Endothelial cell of umbilical vein (primary cell): Measurements from ENCODE around the gene MAX. TPM values are rescaled to one million over a fixed set of nuclear protein-coding genes. Genes with fewer than 3 reads are reported as not detected.

Source experiments
- BruUV-seq: library from RNA; stranded (reverse); fragments of 400-500 nt; replicated peaks from 2 replicates; lab custom pipeline; 2021; lab: Mats Ljungman, UMichigan
- CTCF ChIA-PET: fragments of 300-600, 350-600 bp; sonication (Branson Sonifier 250); formaldehyde crosslinking; loops from one replicate; lab custom pipeline; 2021; ENCODE audit warnings: antibody characterized with exemption, inconsistent platforms; lab: Charles Lee
- POLR2A ChIA-PET: fragments of 300-600, 350-600 bp; sonication (Branson Sonifier 250); formaldehyde crosslinking; loops from one replicate; lab custom pipeline; 2021; ENCODE audit warnings: antibody characterized with exemption, inconsistent platforms; lab: Charles Lee
- DNase-seq: peaks from one replicate; pipeline ENCODE4 v3.0.0-alpha.2; 2011; ENCODE audit warnings: low read depth, low spot score
- FAIRE-seq: peaks from 2 replicates; lab custom pipeline; 2011; peaks lifted over from hg19 to GRCh38; lab: Jason Lieb, UNC
- H2AFZ ChIP-seq: 2 replicates; pipeline ENCODE4 v1.6.0; 2012; ENCODE audit warnings: low read depth, low read length, control low read depth, inconsistent platforms
- H3K27ac ChIP-seq: 2 replicates; pipeline ENCODE4 v1.5.1; 2011; ENCODE audit warnings: low read depth, mild to moderate bottlenecking, control low read depth, low read length, moderate library complexity; ENCODE audit not compliant: insufficient read depth
- H3K27me3 ChIP-seq, 2 experiments: 2 replicates each; pipeline versions ENCODE4 v1.6.0 to v1.6.1; 2011; ENCODE audit warnings: low read length in 2 of 2, mixed read lengths in 1 of 2; ENCODE audit not compliant: control insufficient read depth in 2 of 2, insufficient read depth in 2 of 2
- H3K36me3 ChIP-seq, 2 experiments: 2 replicates in 1 of 2; 3 replicates in 1 of 2; pipeline ENCODE4 v1.5.1; 2011; ENCODE audit warnings: low read length in 2 of 2, mild to moderate bottlenecking in 1 of 2, moderate library complexity in 1 of 2; ENCODE audit not compliant: control insufficient read depth in 2 of 2, insufficient read depth in 2 of 2; ENCODE audit errors: extremely low read depth in 1 of 2
- H3K4me1 ChIP-seq: 3 replicates; pipeline ENCODE4 v1.5.1; 2011; ENCODE audit warnings: mild to moderate bottlenecking, low read length; ENCODE audit not compliant: control insufficient read depth, insufficient read depth; ENCODE audit errors: extremely low read depth
- H3K4me2 ChIP-seq: 2 replicates; pipeline ENCODE4 v1.6.1; 2011; ENCODE audit warnings: low read length, control low read depth, mixed read lengths; ENCODE audit not compliant: insufficient read depth
- H3K4me3 ChIP-seq, 3 experiments: fragments of 200-600 bp in 1 of 3; sonication (generic), shearing (Covaris generic) in 1 of 3; replicated peaks in 1 of 3; 2 replicates each; pipeline ENCODE4 v1.5.1; 2011 to 2016; ENCODE audit warnings: control low read depth in 3 of 3, low read length in 3 of 3, mild to moderate bottlenecking in 2 of 3, inconsistent platforms in 1 of 3, low read depth in 1 of 3, moderate library complexity in 1 of 3; ENCODE audit not compliant: insufficient read depth in 1 of 3
- H3K79me2 ChIP-seq: 2 replicates; pipeline ENCODE4 v1.6.0; 2012; ENCODE audit warnings: low read length, inconsistent platforms; ENCODE audit not compliant: control insufficient read depth, insufficient read depth
- H3K9ac ChIP-seq: replicated peaks from 2 replicates; pipeline ENCODE3; 2011; ENCODE audit warnings: low read length, control low read depth; ENCODE audit not compliant: insufficient read depth; ENCODE audit errors: extremely low read depth
- H3K9me1 ChIP-seq: replicated peaks from 3 replicates; pipeline ENCODE4 v1.6.0; 2011; ENCODE audit warnings: mild to moderate bottlenecking, low read length; ENCODE audit not compliant: control insufficient read depth, insufficient read depth; ENCODE audit errors: extremely low read depth
- H3K9me3 ChIP-seq: replicated peaks from 2 replicates; pipeline ENCODE4 v1.5.1; 2012; ENCODE audit warnings: low read length, inconsistent platforms; ENCODE audit not compliant: control insufficient read depth, insufficient read depth
- H4K20me1 ChIP-seq: replicated peaks from 2 replicates; pipeline ENCODE3; 2011; ENCODE audit warnings: mild to moderate bottlenecking, low read length; ENCODE audit not compliant: control insufficient read depth, insufficient read depth; ENCODE audit errors: extremely low read depth
- EZH2 ChIP-seq: IDR thresholded peaks from 2 replicates; pipeline ENCODE4 v1.6.1; 2012; ENCODE audit warnings: borderline replicate concordance, low read depth, mild to moderate bottlenecking, moderate library complexity, low read length, inconsistent platforms; ENCODE audit not compliant: severe bottlenecking
- FOS ChIP-seq: IDR thresholded peaks from 2 replicates; pipeline ENCODE4 v1.6.1; 2011; ENCODE audit warnings: mild to moderate bottlenecking, low read length, moderate library complexity, borderline replicate concordance; ENCODE audit not compliant: insufficient read depth
- GATA2 ChIP-seq: IDR thresholded peaks from 2 replicates; pipeline ENCODE4 v1.7.0; 2011; ENCODE audit warnings: low read depth, mild to moderate bottlenecking, moderate library complexity, mixed read lengths, low read length; ENCODE audit not compliant: insufficient read length, insufficient read depth
- JUN ChIP-seq: IDR thresholded peaks from 2 replicates; pipeline ENCODE4 v1.6.1; 2011; ENCODE audit warnings: borderline replicate concordance, low read depth; ENCODE audit not compliant: insufficient read length, insufficient read depth
- MYC ChIP-seq: IDR thresholded peaks from one replicate; pipeline ENCODE4 v1.6.1; 2011; ENCODE audit warnings: mild to moderate bottlenecking, low read depth, low read length
- POLR2A ChIP-seq: IDR thresholded peaks from 2 replicates; pipeline ENCODE4 v1.6.1; 2012; ENCODE audit warnings: low read depth, mild to moderate bottlenecking, control low read depth, low read length
- POLR2AphosphoS5 ChIP-seq: IDR thresholded peaks from 2 replicates; pipeline ENCODE4 v1.6.1; 2012; ENCODE audit warnings: low read depth, mild to moderate bottlenecking, control low read depth, low read length, moderate library complexity; ENCODE audit not compliant: insufficient read depth
- dilution Hi-C: fragments of 300-500 bp; cut with MboI; formaldehyde crosslinking; loops from one replicate; pipeline ENCODE4 v1.15.0; 2019; ENCODE audit warnings: low sequenced_read_pairs; ENCODE audit not compliant: extremely low pct_ligation_motif_present
- intact Hi-C: fragments of 100-400 bp; cut with micrococcal nuclease; formaldehyde crosslinking; loops from one replicate; pipeline ENCODE4 v1.10.0; 2022
- polyA plus RNA-seq, 4 experiments: library from polyadenylated mRNA; depleted of rRNA in 3 of 4; stranded (reverse) in 3 of 4; unstranded in 1 of 4; fragments of >200 nt; gene quantifications; 2 replicates each; pipeline versions ENCODE4 v1.2.1 to v1.2.3, GENCODE V29; 2011 to 2012; ENCODE audit warnings: missing spikeins in 1 of 4
- total RNA-seq: library from RNA; stranded (reverse); gene quantifications from 2 replicates; pipeline ENCODE4 v1.2.3, GENCODE V29; 2021
- TF ChIP-seq, protein P1 (sequence below): IDR thresholded peaks from 2 replicates; pipeline ENCODE4 v1.6.1; 2011; ENCODE audit not compliant: insufficient read depth, insufficient read length
- TF ChIP-seq, protein P2 (sequence below), 2 donors: IDR thresholded peaks; 1 replicate in 1 of 2; 2 replicates in 1 of 2; pipeline ENCODE4 v1.5.1; 2011; ENCODE audit warnings: low read length in 2 of 2, mild to moderate bottlenecking in 2 of 2, moderate library complexity in 2 of 2, control low read depth in 1 of 2, inconsistent platforms in 1 of 2, low read depth in 1 of 2; ENCODE audit not compliant: insufficient read depth in 1 of 2; ENCODE audit errors: extremely low read depth in 1 of 2

The MAX gene
- total and polyA plus RNA-seq, 2 donors (not counting 3 experiments of a cell fraction or from before 2014, with no cell fraction given): 70.1 to 79.5 TPM

DNA sequence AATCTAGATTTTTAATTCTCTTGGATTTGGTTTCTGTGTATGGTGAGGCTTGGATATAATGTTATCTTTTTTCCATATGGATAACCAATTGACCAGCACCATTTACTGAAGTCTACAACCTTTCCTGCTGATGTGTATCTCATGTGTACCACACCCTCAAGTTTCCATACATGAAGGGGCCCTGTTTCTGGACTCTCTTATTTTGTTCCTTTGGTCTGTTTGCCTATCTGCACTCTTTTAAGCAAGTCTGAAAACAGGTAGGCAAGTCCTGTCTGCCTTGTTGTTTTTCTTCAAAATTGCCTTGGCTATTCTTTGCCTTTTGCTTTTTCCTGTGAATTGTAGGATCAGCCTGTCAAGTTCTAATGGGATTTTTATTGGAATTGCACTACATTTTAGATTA lies 44.6 kb downstream of the MAX start:
- CTCF ChIA-PET: interaction anchor here (1.5 kb wide), 1 partner anchor 38 kb away, joined by 4 read pairs; no protein-coding TSS in a partner anchor
- H3K4me3 ChIP-seq: no peak overlapping the region
- no TSS peak for BruUV-seq
- H3K4me2 ChIP-seq: no peak overlapping the region
- H3K4me1 ChIP-seq: peaks cover 3% of the 10 kb centered on the region
- peaks cover 6 to 17% of the 10 kb centered on the region in 2 experiments for H3K36me3 ChIP-seq
- TF ChIP-seq MYC (no peak), POLR2AphosphoS5 (no peak), GATA2 (no peak), EZH2 (no peak), JUN (no peak), POLR2A (no peak), FOS (no peak)
- TF ChIP-seq, protein P1, sequence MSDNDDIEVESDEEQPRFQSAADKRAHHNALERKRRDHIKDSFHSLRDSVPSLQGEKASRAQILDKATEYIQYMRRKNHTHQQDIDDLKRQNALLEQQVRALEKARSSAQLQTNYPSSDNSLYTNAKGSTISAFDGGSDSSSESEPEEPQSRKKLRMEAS: no peak
- TF ChIP-seq, protein P2, sequence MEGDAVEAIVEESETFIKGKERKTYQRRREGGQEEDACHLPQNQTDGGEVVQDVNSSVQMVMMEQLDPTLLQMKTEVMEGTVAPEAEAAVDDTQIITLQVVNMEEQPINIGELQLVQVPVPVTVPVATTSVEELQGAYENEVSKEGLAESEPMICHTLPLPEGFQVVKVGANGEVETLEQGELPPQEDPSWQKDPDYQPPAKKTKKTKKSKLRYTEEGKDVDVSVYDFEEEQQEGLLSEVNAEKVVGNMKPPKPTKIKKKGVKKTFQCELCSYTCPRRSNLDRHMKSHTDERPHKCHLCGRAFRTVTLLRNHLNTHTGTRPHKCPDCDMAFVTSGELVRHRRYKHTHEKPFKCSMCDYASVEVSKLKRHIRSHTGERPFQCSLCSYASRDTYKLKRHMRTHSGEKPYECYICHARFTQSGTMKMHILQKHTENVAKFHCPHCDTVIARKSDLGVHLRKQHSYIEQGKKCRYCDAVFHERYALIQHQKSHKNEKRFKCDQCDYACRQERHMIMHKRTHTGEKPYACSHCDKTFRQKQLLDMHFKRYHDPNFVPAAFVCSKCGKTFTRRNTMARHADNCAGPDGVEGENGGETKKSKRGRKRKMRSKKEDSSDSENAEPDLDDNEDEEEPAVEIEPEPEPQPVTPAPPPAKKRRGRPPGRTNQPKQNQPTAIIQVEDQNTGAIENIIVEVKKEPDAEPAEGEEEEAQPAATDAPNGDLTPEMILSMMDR (IDR thresholded peaks at IDR 0.05; ENCODE audit: extremely low read depth in 1 of 2, insufficient read depth in 1 of 2, low read depth in 1 of 2, low read length in 2 of 2): no peak
- H3K27me3 ChIP-seq: no peaks in the 10 kb centered on the region
- no peaks in the 10 kb centered on the region for H3K9me3 ChIP-seq
- no peaks in the 10 kb centered on the region for H4K20me1 ChIP-seq
- no peak overlapping the region for H2AFZ ChIP-seq
- DNase-seq (no peak), FAIRE-seq (peak; percentile 4)
- no peaks in the 10 kb centered on the region for H3K9me1 ChIP-seq
- no peak overlapping the region for H3K27ac ChIP-seq
- dilution Hi-C loops: no loop called here
- H3K9ac ChIP-seq: no peak overlapping the region
- POLR2A ChIA-PET: no interaction called here
- H3K79me2 ChIP-seq: no peaks in the 10 kb centered on the region
- intact Hi-C loops: no loop called here
